NCI-H1105 treated with DMSO at 0.1 percent for 48 hours (cell line): ENCODE measurements around the gene CMKLR1.

Experiments used
- DNase-seq: peaks from one replicate; lab custom pipeline; 2025; lab: John Stamatoyannopoulos, UW

CMKLR1 gene

GRCh38 chr12:108338915-108339657, at the start of gene CMKLR1:
Gene CMKLR1 (minus strand): TSS chr12:108339311. CDS start chr12:108293591, 45,720 bp downstream.
- DNase-seq: no peak

GRCh38 chr12:108387771-108388170, 48.7 kb upstream of the CMKLR1 start:
- DNase-seq: no peak

- DNase-seq: no peak
Measured at GRCh38 chr12:108386709-108387360, 47.7 kb upstream of the CMKLR1 start.

GRCh38 chr12:108382437-108382801, 43.3 kb upstream of the CMKLR1 start:
- DNase-seq: no peak

- no peak for DNase-seq
Measured at GRCh38 chr12:108381787-108382436, 42.8 kb upstream of the CMKLR1 start.

- DNase-seq: no peak
Measured at GRCh38 chr12:108380382-108380781, 41.3 kb upstream of the CMKLR1 start.

GRCh38 chr12:108379823-108380222, 40.7 kb upstream of the CMKLR1 start:
- no peak for DNase-seq

- DNase-seq: no peak
Measured at GRCh38 chr12:108378926-108379325, 39.8 kb upstream of the CMKLR1 start.

GRCh38 chr12:108377260-108377659, 38.1 kb upstream of the CMKLR1 start:
- DNase-seq: no peak

- no peak for DNase-seq
Measured at GRCh38 chr12:108375986-108376663, 37.0 kb upstream of the CMKLR1 start.

GRCh38 chr12:108374596-108375320, 35.6 kb upstream of the CMKLR1 start:
- no peak for DNase-seq

- no peak for DNase-seq
Measured at GRCh38 chr12:108373111-108373510, 34.0 kb upstream of the CMKLR1 start.

GRCh38 chr12:108371801-108372344, 32.8 kb upstream of the CMKLR1 start:
- DNase-seq: no peak

GRCh38 chr12:108370415-108370814, 31.3 kb upstream of the CMKLR1 start:
- no peak for DNase-seq

GRCh38 chr12:108369736-108370396, 30.8 kb upstream of the CMKLR1 start:
- DNase-seq: no peak

- DNase-seq: no peak
Measured at GRCh38 chr12:108368089-108368488, 29.0 kb upstream of the CMKLR1 start.

GRCh38 chr12:108367436-108367835, 28.3 kb upstream of the CMKLR1 start:
- no peak for DNase-seq

GRCh38 chr12:108365324-108365723, 26.2 kb upstream of the CMKLR1 start:
- no peak for DNase-seq

GRCh38 chr12:108364879-108365278, 25.8 kb upstream of the CMKLR1 start:
- DNase-seq: no peak

- no peak for DNase-seq
Measured at GRCh38 chr12:108363565-108363964, 24.5 kb upstream of the CMKLR1 start.

- DNase-seq: no peak
Measured at GRCh38 chr12:108363165-108363564, 24.1 kb upstream of the CMKLR1 start.
